VCaP (cell line): Measurements from ENCODE around the gene KLHL17.
A peak's percentile ranks its signal among the peaks of the same experiment; 100 is the strongest.

ENCODE experiments used
- H3K27ac ChIP-seq: fragments of 450-650 bp; 2 replicates; pipeline ENCODE4 v1.5.1; 2017
- CTCF ChIP-seq: fragments of 450-650 bp; conservative IDR thresholded peaks from 2 replicates; pipeline ENCODE4 v1.5.1; 2017; ENCODE audit warnings: mild to moderate bottlenecking, moderate library complexity

KLHL17 gene

DNA sequence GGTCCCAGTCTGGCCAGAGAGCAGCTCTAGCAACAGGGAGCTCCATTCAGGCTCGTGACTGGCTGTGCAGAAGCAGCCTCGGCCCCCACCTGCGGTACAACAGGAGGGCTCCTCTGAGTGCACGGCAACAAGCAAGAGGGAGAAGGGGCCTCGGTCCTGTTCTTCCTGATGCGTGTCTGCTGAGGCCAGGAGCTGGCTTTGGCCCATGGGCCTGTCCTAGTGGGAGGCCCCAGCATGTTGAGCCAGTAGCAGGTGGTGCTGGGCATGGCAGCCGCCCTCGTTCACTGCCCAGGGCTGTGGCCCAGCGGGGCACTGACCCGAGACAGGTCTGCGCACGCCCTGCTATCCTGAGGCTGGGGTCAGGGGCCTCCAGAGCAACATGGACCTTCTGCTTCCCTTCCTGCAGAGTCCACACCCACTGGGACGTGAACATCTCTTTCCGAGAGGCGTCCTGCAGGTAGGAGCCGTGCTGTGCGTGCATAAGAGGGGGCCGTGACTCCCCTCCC, 29.7 kb upstream of the KLHL17 start:
- no peak for TF ChIP-seq CTCF
- H3K27ac ChIP-seq: peak overlapping the region; percentile 80; the same call in 1 of the 2 replicates

DNA sequence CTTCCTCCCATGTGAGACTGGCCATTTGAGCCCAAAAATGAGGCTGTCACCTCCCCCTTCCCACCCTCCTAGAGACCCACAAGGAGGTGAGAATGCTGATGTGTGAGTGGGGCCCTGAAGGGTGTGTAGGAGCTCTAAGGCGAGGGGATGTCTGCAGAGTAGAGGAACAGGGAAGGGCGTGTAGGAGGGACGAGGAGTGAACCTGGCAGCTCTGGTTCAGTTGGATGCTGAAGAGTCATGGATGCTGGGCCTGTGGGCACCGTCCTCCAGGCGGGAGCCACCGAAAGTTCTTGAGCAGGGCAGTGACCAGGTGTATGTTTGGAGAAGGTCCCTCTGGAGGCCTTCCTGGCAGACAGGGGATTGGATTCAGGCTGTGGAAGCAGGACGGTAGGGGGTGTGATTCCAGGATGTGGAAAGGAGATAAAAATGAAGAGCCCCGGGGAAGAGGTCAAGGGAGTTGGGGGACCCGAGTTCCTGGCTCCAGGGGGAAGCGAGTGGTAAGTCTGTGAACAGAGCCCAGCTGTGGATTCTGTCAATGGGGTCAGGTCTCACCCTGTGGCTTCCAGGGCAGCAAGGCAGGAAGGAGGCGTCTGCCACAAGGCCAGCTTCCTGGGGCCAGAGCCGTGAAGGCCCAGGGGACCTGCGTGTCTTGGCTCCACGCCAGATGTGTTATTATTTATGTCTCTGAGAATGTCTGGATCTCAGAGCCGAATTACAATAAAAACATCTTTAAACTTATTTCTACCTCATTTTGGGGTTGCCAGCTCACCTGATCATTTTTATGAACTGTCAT, 28.8 kb upstream of the KLHL17 start:
- TF ChIP-seq CTCF: no peak

GRCh38 chr1:932173-932510, 28.2 kb upstream of the KLHL17 start:
- peak overlapping the region; percentile 80 for H3K27ac ChIP-seq
- no peak for TF ChIP-seq CTCF

More for the DNA sequence above, 28.8 kb upstream of the KLHL17 start:
- H3K27ac ChIP-seq: peak overlapping the region; percentile 80

DNA sequence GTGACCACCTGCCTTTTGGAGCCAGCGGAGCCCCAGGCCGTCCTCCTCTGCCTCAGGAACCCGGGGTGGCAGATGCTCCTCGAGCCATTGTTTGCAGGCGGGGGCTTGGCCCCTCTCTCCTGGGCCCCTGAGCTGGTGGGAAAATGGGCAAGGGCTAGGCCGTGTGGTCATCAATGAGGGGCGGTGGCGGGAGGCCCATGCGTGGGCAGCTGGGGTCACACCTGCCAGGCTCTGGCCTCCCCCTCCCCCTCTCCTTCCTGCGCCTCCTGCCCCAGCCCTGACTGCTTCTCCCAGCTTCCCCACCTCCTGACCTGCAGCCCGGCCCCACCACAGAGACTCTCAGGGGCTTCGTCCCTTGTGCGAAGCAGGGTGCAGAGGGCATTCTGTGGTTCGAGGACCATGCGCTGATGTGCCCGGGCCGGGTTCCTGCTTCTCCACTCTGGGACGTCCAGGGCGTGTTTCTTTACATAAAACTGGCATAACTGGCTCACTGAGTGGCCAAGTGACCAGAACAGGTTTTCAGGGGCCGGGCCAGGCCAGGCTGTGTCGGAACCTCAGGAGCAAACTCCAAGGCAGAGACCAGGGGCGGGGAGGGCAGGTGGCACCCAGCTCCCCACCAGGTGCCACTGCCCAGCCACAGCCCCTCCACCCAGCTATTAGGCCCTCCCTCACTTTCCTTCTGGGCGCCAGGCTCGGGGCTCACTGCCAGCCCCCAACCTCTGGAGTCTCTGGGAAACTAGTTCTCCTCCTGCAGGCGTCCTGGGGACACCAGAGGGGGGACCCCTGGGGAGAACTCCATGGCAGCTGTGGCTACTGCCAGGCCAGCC, 27.4 kb upstream of the KLHL17 start:
- H3K27ac ChIP-seq: peak overlapping the region; percentile 80
- no peak for TF ChIP-seq CTCF

DNA sequence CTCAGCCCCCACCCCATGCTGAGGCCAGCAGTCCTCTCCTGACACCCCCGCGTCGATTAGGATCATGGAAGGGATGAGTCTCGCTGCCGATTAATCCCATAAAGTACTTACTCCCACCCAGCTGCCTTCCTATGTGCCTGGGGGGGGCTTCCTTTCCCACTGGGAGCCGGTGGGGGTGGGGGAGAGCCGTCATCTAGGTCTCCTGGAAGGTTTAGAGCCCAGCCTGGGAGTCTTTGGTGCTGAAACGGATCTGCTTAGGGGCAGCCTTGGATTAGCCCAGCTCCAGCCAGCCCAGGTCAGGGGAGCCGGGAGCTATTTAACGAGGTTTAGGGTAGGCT, 26.8 kb upstream of the KLHL17 start:
- peak overlapping the region; percentile 80 for H3K27ac ChIP-seq
- no peak for TF ChIP-seq CTCF

DNA sequence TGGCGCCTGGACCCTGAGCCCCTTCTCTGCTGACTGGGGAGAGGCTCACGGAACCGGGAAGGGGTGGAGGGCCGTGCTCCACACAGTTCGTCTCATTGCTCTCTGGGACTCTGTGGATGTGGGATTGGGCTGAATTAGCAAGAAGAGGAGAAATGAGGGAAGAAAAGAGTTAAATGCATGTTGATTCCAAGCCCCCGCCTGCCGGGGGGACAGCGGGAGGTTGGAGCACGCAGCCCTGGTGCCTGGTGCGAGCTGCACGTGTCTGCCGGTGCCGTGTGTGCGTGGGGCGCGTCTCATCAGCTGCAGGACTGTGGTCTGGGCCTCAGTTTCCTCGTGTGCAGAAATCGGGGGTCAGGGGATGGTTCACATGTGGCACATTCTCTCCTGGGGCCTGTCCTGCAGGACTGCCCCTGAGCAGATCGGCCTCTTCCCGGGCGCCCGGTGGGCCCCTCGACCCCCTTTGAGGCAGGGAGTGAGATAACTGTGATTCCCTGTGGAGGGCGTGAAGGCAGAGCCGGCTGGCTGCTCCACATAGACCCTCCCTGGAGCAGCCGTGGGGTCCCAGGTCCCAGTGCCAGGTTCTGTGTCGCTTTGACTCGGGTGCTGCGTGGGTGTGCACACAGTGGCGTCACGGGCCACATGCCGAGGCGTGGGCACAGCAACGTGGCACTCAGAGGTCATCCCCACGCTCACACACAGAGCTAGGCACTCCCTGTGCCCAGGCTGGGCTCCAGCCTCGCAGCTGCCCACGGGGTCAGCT, 25.2 kb upstream of the KLHL17 start:
- peak overlapping the region; percentile 3; the same call in 1 of the 2 replicates for H3K27ac ChIP-seq
- no peak for TF ChIP-seq CTCF
